B cell (primary cell): ENCODE results near the gene CHPT1. TPM values are rescaled to one million over a fixed set of nuclear protein-coding genes. Genes with fewer than 3 reads are reported as not detected.
"Not testable (repeated sequence)": the region's sequence is repeated elsewhere in the genome, so short reads cannot be mapped to it uniquely, and the experiment has no call there.

Source experiments
- ATAC-seq: fragments of 200-7000 bp; cut with Tn5 transposase; one replicate; pipeline ENCODE4 v1.10.0; 2021; ENCODE audit warnings: low read depth, mild to moderate bottlenecking, moderate number of reproducible peaks, moderate library complexity
- CTCF ChIA-PET: fragments of 350-600 bp; sonication (Branson Sonifier 250); formaldehyde crosslinking; loops from one replicate; lab custom pipeline; 2021; ENCODE audit warnings: antibody characterized with exemption, inconsistent platforms; lab: Charles Lee
- POLR2A ChIA-PET: fragments of 350-600 bp; sonication (Branson Sonifier 250); formaldehyde crosslinking; loops from one replicate; lab custom pipeline; 2021; ENCODE audit warnings: antibody characterized with exemption; lab: Charles Lee
- DNase-seq: peaks from one replicate; pipeline ENCODE4 v3.0.0; 2013
- H2AFZ ChIP-seq: 2 replicates; pipeline ENCODE4 v1.6.1; 2012; ENCODE audit warnings: mild to moderate bottlenecking, low read depth, low read length; ENCODE audit not compliant: insufficient read depth, poor library complexity, severe bottlenecking
- H3K27ac ChIP-seq, 2 donors: 1 replicate in 1 of 2; 2 replicates in 1 of 2; pipeline ENCODE4 v1.5.1; 2012 to 2013; ENCODE audit warnings: low read length in 2 of 2, mild to moderate bottlenecking in 2 of 2, moderate library complexity in 1 of 2
- H3K27me3 ChIP-seq, 4 experiments: fragments of 200-600 bp in 1 of 4; sonication (generic) in 1 of 4; replicated peaks in 1 of 4; 1 replicate in 2 of 4; 2 replicates in 2 of 4; pipeline versions ENCODE4 v1.6.1 to v1.7.0; 2013 to 2016; ENCODE audit warnings: low read length in 3 of 4, mild to moderate bottlenecking in 2 of 4, mixed read lengths in 1 of 4, moderate library complexity in 1 of 4; ENCODE audit not compliant: insufficient read depth in 4 of 4, control insufficient read depth in 3 of 4; ENCODE audit errors: control extremely low read depth in 1 of 4
- H3K36me3 ChIP-seq, 2 experiments: replicated peaks in 1 of 2; 1 replicate in 1 of 2; 2 replicates in 1 of 2; pipeline versions ENCODE4 v1.6.1 to v1.7.1; 2013; ENCODE audit warnings: low read length in 1 of 2; ENCODE audit not compliant: insufficient read depth in 2 of 2, control insufficient read depth in 1 of 2; ENCODE audit errors: control extremely low read depth in 1 of 2, extremely low read depth in 1 of 2
- H3K4me1 ChIP-seq, 2 donors: fragments of 200-600 bp in 1 of 2; sonication (generic) in 1 of 2; 1 replicate in 1 of 2; 2 replicates in 1 of 2; pipeline versions ENCODE4 v1.5.1 to v1.6.1; 2013 to 2017; ENCODE audit warnings: low read length in 2 of 2; ENCODE audit not compliant: control insufficient read depth in 2 of 2, insufficient read depth in 2 of 2
- H3K4me2 ChIP-seq: replicated peaks from 2 replicates; pipeline ENCODE3; 2012; ENCODE audit warnings: mild to moderate bottlenecking, low read depth, low read length; ENCODE audit not compliant: poor library complexity, severe bottlenecking
- H3K4me3 ChIP-seq, 5 experiments: fragments of 200-600 bp in 1 of 5; sonication (generic) in 1 of 5; 1 replicate in 3 of 5; 2 replicates in 2 of 5; pipeline versions ENCODE4 v1.5.1 to v1.7.0; 2011 to 2016; ENCODE audit warnings: low read length in 4 of 5, mild to moderate bottlenecking in 4 of 5, low read depth in 2 of 5, control low read depth in 1 of 5, moderate library complexity in 1 of 5; ENCODE audit not compliant: insufficient read depth in 1 of 5; ENCODE audit errors: control extremely low read depth in 1 of 5, extremely low read depth in 1 of 5
- H3K79me2 ChIP-seq: fragments of 200-600 bp; sonication (generic); one replicate; pipeline ENCODE4 v1.6.0; 2016; ENCODE audit warnings: low read length; ENCODE audit not compliant: control insufficient read depth, insufficient read depth
- H3K9ac ChIP-seq: fragments of 200-600 bp; sonication (generic); 2 replicates; pipeline ENCODE4 v1.6.1; 2017; ENCODE audit warnings: mild to moderate bottlenecking, low read length, moderate library complexity
- H3K9me3 ChIP-seq, 3 donors: one replicate each; pipeline versions ENCODE4 v1.6.1 to v1.7.1; 2013; ENCODE audit warnings: low read length in 2 of 3; ENCODE audit not compliant: control insufficient read depth in 2 of 3, insufficient read depth in 1 of 3; ENCODE audit errors: control extremely low read depth in 1 of 3
- H4K20me1 ChIP-seq: 2 replicates; pipeline ENCODE4 v1.6.0; 2012; ENCODE audit warnings: mild to moderate bottlenecking, low read length; ENCODE audit not compliant: insufficient read depth, control insufficient read depth, poor library complexity, severe bottlenecking
- H3K27ac Mint-ChIP-seq: one replicate; pipeline ENCODE4 v1.8.0; 2021; ENCODE audit warnings: mixed read lengths
- H3K27me3 Mint-ChIP-seq: one replicate; pipeline ENCODE4 v1.8.0; 2021; ENCODE audit warnings: mixed read lengths
- H3K4me1 Mint-ChIP-seq: one replicate; pipeline ENCODE4 v1.8.0; 2021; ENCODE audit warnings: mixed read lengths
- H3K4me3 Mint-ChIP-seq: one replicate; pipeline ENCODE4 v1.8.0; 2021; ENCODE audit warnings: mixed read lengths
- H3K9me3 Mint-ChIP-seq: one replicate; pipeline ENCODE4 v1.8.0; 2022; ENCODE audit warnings: mixed read lengths; ENCODE audit not compliant: insufficient read depth
- EZH2 ChIP-seq: IDR thresholded peaks from 2 replicates; pipeline ENCODE4 v1.6.1; 2012; ENCODE audit warnings: borderline replicate concordance, low read depth, mild to moderate bottlenecking, moderate library complexity, low read length; ENCODE audit not compliant: insufficient read depth, poor library complexity, severe bottlenecking
- WGBS: methylation state at CpG from one replicate; pipeline ENCODE4 v1.1.5; 2013; ENCODE audit warnings: missing lambda C conversion rate; ENCODE audit not compliant: insufficient coverage; 5-methylcytosine and 5-hydroxymethylcytosine counted together
- intact Hi-C: fragments of 100-400 bp; cut with micrococcal nuclease; formaldehyde crosslinking; loops from one replicate; pipeline ENCODE4 v1.10.0; 2022
- polyA plus RNA-seq: library from polyadenylated mRNA; depleted of rRNA; stranded (reverse); fragments of >200 nt; gene quantifications from 2 replicates; pipeline ENCODE4 v1.2.3, GENCODE V29; 2012
- total RNA-seq, 2 donors: library from RNA; stranded (reverse); fragments of 120-200 nt in 1 of 2; gene quantifications; 1 replicate in 1 of 2; 2 replicates in 1 of 2; pipeline versions ENCODE4 v1.2.3 to v1.2.4, GENCODE V29; 2013 to 2022
- TF ChIP-seq, protein P1 (sequence below): fragments of 200-600 bp; IDR thresholded peaks from one replicate; pipeline ENCODE4 v1.8.0; 2022; ENCODE audit warnings: antibody characterized with exemption, mild to moderate bottlenecking

Gene CHPT1
- total and polyA plus RNA-seq, 2 donors (not counting 1 experiment from before 2014, with no cell fraction given) = 46.9 to 215 TPM

DNA sequence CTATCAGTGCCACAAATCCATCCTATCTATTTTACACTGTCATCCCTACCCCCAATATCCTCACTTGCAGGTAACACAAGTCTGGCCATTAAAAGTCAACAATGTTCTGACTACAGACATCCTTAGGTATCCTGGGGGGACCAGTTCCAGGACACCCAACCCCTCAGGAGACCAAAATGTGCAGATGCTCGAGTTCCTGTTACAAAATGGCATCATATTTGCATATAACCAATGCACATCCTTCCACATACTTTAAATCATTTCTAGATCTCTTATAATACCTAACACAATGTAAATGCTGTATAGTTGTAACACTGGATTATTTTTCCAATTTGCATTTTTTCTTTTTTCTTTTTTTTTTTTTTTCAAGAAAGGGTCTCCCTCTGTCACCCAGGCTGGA is 34.9 kb downstream of the CHPT1 start:
- ATAC-seq (peak; percentile 41), DNase-seq (peak; percentile 39)
- no CpG with 5 or more reads among the region's 1 CpG for WGBS
- no peak for TF ChIP-seq EZH2
- TF ChIP-seq, protein P1, sequence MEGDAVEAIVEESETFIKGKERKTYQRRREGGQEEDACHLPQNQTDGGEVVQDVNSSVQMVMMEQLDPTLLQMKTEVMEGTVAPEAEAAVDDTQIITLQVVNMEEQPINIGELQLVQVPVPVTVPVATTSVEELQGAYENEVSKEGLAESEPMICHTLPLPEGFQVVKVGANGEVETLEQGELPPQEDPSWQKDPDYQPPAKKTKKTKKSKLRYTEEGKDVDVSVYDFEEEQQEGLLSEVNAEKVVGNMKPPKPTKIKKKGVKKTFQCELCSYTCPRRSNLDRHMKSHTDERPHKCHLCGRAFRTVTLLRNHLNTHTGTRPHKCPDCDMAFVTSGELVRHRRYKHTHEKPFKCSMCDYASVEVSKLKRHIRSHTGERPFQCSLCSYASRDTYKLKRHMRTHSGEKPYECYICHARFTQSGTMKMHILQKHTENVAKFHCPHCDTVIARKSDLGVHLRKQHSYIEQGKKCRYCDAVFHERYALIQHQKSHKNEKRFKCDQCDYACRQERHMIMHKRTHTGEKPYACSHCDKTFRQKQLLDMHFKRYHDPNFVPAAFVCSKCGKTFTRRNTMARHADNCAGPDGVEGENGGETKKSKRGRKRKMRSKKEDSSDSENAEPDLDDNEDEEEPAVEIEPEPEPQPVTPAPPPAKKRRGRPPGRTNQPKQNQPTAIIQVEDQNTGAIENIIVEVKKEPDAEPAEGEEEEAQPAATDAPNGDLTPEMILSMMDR = no peak
- peaks cover 16% of the 10 kb centered on the region for H3K4me1 Mint-ChIP-seq
- Histone ChIP-seq H4K20me1 (no peaks in the 10 kb centered on the region), H3K4me3 (no peak overlapping the region), H3K9me3 (no peaks in the 10 kb centered on the region), H3K4me2 (peak overlapping the region; percentile 12), H3K27me3 (no peaks in the 10 kb centered on the region), H3K4me1 (peaks cover 8% of the 10 kb centered on the region in 2 donors), H3K27ac (no peak overlapping the region), H2AFZ (no peak overlapping the region), H3K36me3 (peaks cover 0 to 4% of the 10 kb centered on the region in 2 experiments), H3K9ac (no peak overlapping the region), H3K79me2 (no peaks in the 10 kb centered on the region)
- ChIA-PET CTCF (interaction anchor here (1.4 to 2.0 kb wide), 2 partner anchors 10 to 162 kb away, joined by 5 to 8 read pairs; no protein-coding TSS in a partner anchor), POLR2A (no interaction called here)
- no peaks in the 10 kb centered on the region for H3K9me3 Mint-ChIP-seq
- H3K27me3 Mint-ChIP-seq = no peaks in the 10 kb centered on the region
- intact Hi-C loops = loop anchor here (1.0 kb wide), 1 partner anchor 11 kb away; no protein-coding TSS in a partner anchor
- H3K27ac Mint-ChIP-seq = peak overlapping the region; percentile 24
- no peak overlapping the region for H3K4me3 Mint-ChIP-seq

DNA sequence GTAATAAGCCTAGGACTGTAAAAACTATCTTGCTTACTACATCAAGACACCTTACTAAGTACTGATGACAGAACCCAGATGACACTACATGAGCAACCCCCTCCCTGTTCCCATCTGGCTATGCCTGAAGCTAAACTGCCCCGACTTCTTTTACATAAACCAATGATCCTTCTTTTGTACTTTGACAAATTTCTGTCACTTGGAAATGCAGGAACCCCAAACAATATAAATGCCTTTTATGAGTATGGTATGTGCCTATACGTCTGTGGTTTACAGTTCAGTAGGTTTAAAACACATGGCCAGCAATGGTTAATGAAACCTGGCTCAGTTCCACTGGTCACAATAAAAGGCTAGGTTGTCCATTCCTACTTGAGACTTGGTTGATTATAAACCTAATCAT is 35.7 kb downstream of the CHPT1 start:
- Histone ChIP-seq H2AFZ (no peak overlapping the region), H3K4me3 (no peak overlapping the region), H3K4me1 (peaks cover 8% of the 10 kb centered on the region in 2 donors), H4K20me1 (no peaks in the 10 kb centered on the region), H3K27me3 (no peaks in the 10 kb centered on the region), H3K9ac (no peak overlapping the region), H3K9me3 (no peaks in the 10 kb centered on the region), H3K79me2 (no peaks in the 10 kb centered on the region), H3K27ac (no peak overlapping the region), H3K4me2 (no peak overlapping the region), H3K36me3 (peaks cover 0 to 4% of the 10 kb centered on the region in 2 experiments)
- ChIA-PET POLR2A (interaction anchor here (0.7 kb wide), 1 partner anchor 11 kb away, joined by 3 read pairs; no protein-coding TSS in a partner anchor), CTCF (interaction anchor here (0.6 to 2.0 kb wide), 5 partner anchors 9 to 162 kb away, joined by 3 to 8 read pairs (median 5); no protein-coding TSS in a partner anchor)
- WGBS = no CpG with 5 or more reads among the region's 2 CpGs
- no peak for ATAC-seq
- Mint-ChIP-seq H3K4me1 (peaks cover 16% of the 10 kb centered on the region), H3K27me3 (no peaks in the 10 kb centered on the region), H3K9me3 (no peaks in the 10 kb centered on the region), H3K4me3 (no peak overlapping the region), H3K27ac (peak overlapping the region; percentile 5)
- no peak for DNase-seq
- intact Hi-C loops = no loop called here
- TF ChIP-seq EZH2 = no peak
- TF ChIP-seq, protein P1 = no peak

DNA sequence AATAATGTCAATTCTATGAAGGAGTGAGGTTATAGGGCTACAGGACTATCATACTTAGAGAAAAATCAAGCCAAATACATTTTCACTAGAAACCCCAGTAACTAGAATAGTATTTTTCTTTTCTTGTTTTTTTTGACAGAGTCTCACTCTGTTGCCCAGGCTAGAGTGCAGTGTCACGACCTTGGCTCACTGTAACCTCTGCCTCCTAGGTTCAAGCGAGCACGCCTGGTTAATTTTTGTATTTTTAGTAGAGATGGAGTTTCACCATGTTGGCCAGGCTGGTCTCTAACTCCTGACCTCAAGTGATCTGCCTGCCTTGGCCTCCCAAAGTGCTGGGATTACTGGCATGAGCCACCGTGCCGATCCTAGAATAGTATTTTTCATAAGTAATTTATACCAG is 37.0 kb downstream of the CHPT1 start:
- H3K27ac ChIP-seq, H3K27me3 ChIP-seq, H3K4me2 ChIP-seq, H3K27me3 Mint-ChIP-seq, H3K36me3 ChIP-seq, H3K4me1 ChIP-seq, H3K27ac Mint-ChIP-seq, H2AFZ ChIP-seq, ATAC-seq, intact Hi-C loops, H3K4me3 Mint-ChIP-seq, DNase-seq, H3K9me3 Mint-ChIP-seq, H4K20me1 ChIP-seq, H3K4me3 ChIP-seq, POLR2A ChIA-PET, H3K9ac ChIP-seq, H3K79me2 ChIP-seq: not testable (repeated sequence)
- CTCF ChIA-PET = interaction anchor here (1.2 to 2.0 kb wide), 2 partner anchors 8 to 10 kb away, joined by 6 to 8 read pairs; no protein-coding TSS in a partner anchor
- peaks cover 16% of the 10 kb centered on the region for H3K4me1 Mint-ChIP-seq
- no CpG with 5 or more reads among the region's 5 CpGs for WGBS
- peaks cover 0 to 11% (median 0%) of the 10 kb centered on the region in 3 donors for H3K9me3 ChIP-seq
